ENCODE measurements around the gene OPTN. TPM values are rescaled to one million over a fixed set of nuclear protein-coding genes. Genes with fewer than 3 reads are reported as not detected.

OPTN gene
- total RNA-seq, 2 experiments from 2014 or later = 128 to 130 TPM

DNA sequence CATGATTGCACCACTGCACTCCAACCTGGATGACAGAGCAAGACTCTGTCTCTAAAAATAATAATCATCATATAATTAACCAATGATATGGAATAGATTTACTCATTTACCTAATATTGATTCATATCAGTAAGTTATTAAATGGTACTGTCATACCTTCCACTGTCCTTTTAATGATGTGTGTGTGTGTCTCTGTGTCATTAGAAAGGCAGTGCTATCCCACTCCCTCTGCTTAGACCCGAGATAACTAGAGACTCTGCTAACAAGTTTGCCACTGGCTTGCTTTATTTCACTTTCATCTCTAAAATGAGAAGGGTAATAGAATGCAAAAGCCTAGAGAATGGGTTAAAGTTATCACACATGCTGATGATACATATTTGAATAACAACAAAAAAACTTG, 82.5 kb downstream of the OPTN start:
- CTCF ChIA-PET = interaction anchor here (1.1 to 1.5 kb wide), 2 partner anchors 10 to 21 kb away, joined by 3 to 5 read pairs; partner anchors contain the start of gene MCM10

DNA sequence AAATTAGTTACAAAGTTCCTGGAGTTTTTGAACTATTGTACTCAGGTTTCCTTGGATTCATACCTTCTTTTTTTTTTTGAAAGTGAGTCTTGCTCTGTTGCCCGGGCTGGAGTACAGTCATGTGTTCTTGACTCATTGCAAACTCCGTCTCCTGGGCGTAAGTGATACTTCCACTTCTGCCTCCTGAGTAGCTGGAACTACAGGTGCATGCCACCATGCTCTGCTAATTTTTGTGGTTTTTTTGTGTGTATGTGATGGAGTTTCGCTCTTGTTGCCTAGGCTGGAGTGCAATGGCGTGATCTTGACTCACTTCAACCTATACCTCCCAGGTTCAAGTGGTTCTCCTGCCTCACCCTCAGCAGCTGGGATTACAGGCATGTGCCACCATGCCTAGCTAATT, 83.7 kb downstream of the OPTN start:
- H3K27me3 Mint-ChIP-seq = no peaks in the 10 kb centered on the region
- H3K27ac Mint-ChIP-seq = no peak overlapping the region
- H3K36me3 Mint-ChIP-seq (ENCODE audit: low read depth) = peaks cover 63% of the 10 kb centered on the region
- H3K4me3 Mint-ChIP-seq = no peak overlapping the region
- DNase-seq = no peak
- H3K4me1 Mint-ChIP-seq = no peaks in the 10 kb centered on the region
- no peaks in the 10 kb centered on the region for H3K9me3 Mint-ChIP-seq
- ChIA-PET CTCF (no interaction called here), POLR2A (no interaction called here)

More for the DNA sequence above, 82.5 kb downstream of the OPTN start:
- H3K4me3 Mint-ChIP-seq = no peak overlapping the region
- no peak for DNase-seq
- H3K4me1 Mint-ChIP-seq = no peaks in the 10 kb centered on the region
- H3K27me3 Mint-ChIP-seq = no peaks in the 10 kb centered on the region
- peaks cover 73% of the 10 kb centered on the region for H3K36me3 Mint-ChIP-seq (ENCODE audit: low read depth)
- no peak overlapping the region for H3K27ac Mint-ChIP-seq
- H3K9me3 Mint-ChIP-seq = no peaks in the 10 kb centered on the region
- POLR2A ChIA-PET = no interaction called here

DNA sequence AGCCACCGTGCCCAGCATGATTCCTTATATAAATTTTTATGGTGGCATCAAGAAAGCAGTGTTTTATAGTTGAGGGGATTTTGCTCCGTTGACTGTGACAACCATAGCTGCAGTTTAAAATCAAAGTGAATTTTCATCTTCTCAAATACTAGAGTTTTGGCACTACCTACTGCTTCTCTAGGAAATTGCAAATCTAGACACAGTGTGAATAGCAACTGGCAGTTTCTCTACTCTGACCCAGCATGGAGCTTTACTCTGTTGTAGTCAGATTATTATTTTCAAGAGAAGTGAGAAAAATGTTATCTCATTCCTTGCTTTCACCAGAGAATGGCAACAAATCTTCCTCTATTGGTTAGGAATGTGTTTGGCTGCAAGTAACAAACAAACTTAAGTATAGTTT, 84.3 kb downstream of the OPTN start:
- H3K9me3 Mint-ChIP-seq = no peaks in the 10 kb centered on the region
- CTCF ChIA-PET = no interaction called here
- no peaks in the 10 kb centered on the region for H3K4me1 Mint-ChIP-seq
- H3K27me3 Mint-ChIP-seq = no peaks in the 10 kb centered on the region
- no peak overlapping the region for H3K27ac Mint-ChIP-seq
- no peak overlapping the region for H3K4me3 Mint-ChIP-seq
- H3K36me3 Mint-ChIP-seq (ENCODE audit: low read depth) = peaks cover 59% of the 10 kb centered on the region
- POLR2A ChIA-PET = interaction anchor here (0.7 kb wide), 1 partner anchor 38 kb away, joined by 4 read pairs; no protein-coding TSS in a partner anchor
- no peak for DNase-seq

DNA sequence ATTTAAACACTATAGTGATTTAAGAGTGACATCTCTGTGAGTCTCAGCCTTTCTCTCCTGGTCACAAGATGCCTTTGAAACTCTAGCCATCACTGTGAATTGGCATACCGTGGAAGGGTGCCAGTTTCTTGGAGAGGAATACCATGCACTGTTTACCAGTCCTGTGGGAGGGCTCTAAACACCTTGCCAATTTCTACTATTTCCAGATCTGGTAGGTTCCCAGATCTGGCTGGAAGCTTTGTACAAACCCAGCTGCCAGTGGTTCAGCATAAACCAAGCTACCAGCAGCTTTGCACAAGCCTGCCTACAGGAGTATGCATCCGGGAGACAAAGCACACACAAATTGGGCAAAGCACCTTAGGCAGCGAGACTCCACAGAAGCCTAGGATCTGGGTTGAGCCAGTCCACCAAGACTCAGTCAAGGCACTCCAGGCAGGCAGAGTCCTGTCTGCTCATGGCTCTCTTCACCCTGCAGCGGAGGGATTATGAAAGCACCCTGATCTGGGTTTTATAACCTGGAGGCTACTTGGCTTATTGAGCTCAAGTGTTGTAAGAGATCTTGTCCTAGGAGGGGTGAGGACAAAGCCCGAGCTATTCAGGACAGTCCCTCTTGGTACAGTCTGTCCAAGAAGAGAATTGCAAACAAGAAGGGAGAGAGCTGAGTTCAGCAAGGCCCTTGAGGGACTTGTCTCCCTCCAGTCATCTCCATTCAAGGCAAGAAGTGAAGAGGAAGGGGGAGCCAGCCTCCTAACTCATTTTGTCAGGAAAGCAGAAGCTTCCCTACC, 85.0 kb downstream of the OPTN start:
- Mint-ChIP-seq H3K4me1 (no peaks in the 10 kb centered on the region), H3K27ac (no peak overlapping the region), H3K36me3 (ENCODE audit: low read depth) (peaks cover 56% of the 10 kb centered on the region), H3K4me3 (no peak overlapping the region), H3K27me3 (no peaks in the 10 kb centered on the region), H3K9me3 (no peaks in the 10 kb centered on the region)
- POLR2A ChIA-PET = interaction anchor here (0.7 kb wide), 1 partner anchor 37 kb away, joined by 4 read pairs; no protein-coding TSS in a partner anchor
- CTCF ChIA-PET = interaction anchor here (1.0 to 1.8 kb wide), 4 partner anchors 9 to 118 kb away, joined by 3 to 6 read pairs (median 4); partner anchors contain the start of gene MCM10
- no peak for DNase-seq

DNA sequence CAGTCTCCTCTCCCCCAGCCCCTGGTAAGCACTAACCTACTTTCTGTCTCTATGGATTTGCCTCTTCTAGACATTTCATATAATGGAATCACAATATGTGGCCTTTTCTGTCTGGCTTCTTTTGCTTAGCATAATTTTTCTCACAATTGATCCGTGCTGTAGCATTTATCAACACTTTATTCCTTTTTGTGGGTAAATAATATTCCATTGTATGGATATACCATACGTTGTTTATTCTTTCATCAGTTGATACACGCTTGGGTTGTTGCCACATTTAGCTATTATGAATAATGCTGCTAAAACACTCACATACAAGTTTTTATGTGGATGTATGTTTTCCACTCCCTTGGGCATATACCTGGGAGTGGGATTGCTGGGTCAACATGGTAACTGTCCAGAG, 87.2 kb downstream of the OPTN start:
- DNase-seq = no peak
- ChIA-PET CTCF (no interaction called here), POLR2A (no interaction called here)
- H3K27ac Mint-ChIP-seq = no peak overlapping the region
- no peaks in the 10 kb centered on the region for H3K4me1 Mint-ChIP-seq
- no peak overlapping the region for H3K4me3 Mint-ChIP-seq
- H3K9me3 Mint-ChIP-seq = no peaks in the 10 kb centered on the region
- no peaks in the 10 kb centered on the region for H3K27me3 Mint-ChIP-seq
- peaks cover 52% of the 10 kb centered on the region for H3K36me3 Mint-ChIP-seq (ENCODE audit: low read depth)

Other genes with a start within 250 kb of the OPTN start
- under 1 TPM; 0.10 to 0.12 TPM for gene CCDC3, start 98.5 kb upstream of the OPTN start, total RNA-seq
- 10 to 100 TPM; 57.4 to 65.4 TPM for gene MCM10, start 61.4 kb downstream of the OPTN start, total RNA-seq
- not detected for gene UCMA, start 134.2 kb downstream of the OPTN start, total RNA-seq
- 10 to 100 TPM in 1 of 2 experiments, 1 to 10 TPM in 1; 9.8 to 12.0 TPM for gene PHYH, start 199.9 kb downstream of the OPTN start, total RNA-seq
- 10 to 100 TPM; 74.4 to 74.9 TPM for gene SEPHS1, start 248.1 kb downstream of the OPTN start, total RNA-seq